ENCODE measurements around the gene ISM1. TPM values are rescaled to one million over a fixed set of nuclear protein-coding genes. Genes with fewer than 3 reads are reported as not detected.

Gene ISM1
- total and polyA plus RNA-seq, 7 donors = 0.56 to 1.8 (median 0.99) TPM

DNA sequence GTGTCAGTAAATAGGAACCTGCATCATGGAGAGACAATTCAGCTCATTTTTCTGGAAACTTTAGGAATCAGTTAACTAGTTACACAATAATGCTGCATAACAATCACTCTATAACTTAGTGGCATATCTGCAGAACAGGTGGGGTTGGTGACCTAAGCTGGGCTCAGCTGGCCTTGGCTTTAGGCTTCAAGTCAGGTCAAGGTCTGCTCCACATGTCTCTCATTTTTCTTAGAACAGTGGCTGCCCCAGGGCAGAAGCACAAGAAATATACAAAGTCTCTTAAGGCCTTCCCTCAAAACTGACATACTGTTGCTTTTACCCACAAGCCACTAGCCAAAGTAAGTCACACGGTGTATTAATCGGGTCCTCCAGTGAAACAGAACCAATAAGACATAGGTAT, 14.1 kb upstream of the ISM1 start:
- Histone ChIP-seq H3K27me3 (ENCODE audit: insufficient read depth in 3 of 3, low read length in 2 of 3) (no peaks in the 10 kb centered on the region), H3K4me3 (no peak overlapping the region), H3K9me3 (no peaks in the 10 kb centered on the region), H3K36me3 (ENCODE audit: insufficient read depth in 1 of 2, low read depth in 1 of 2) (no peaks in the 10 kb centered on the region), H3K27ac (no peak overlapping the region), H3K4me1 (no peaks in the 10 kb centered on the region)
- ATAC-seq = no peak
- 93 to 96% (median 95%) methylated on average over 2 of the region's 2 CpGs for WGBS, 3 donors
- no peak for DNase-seq
- TF ChIP-seq, protein P1, sequence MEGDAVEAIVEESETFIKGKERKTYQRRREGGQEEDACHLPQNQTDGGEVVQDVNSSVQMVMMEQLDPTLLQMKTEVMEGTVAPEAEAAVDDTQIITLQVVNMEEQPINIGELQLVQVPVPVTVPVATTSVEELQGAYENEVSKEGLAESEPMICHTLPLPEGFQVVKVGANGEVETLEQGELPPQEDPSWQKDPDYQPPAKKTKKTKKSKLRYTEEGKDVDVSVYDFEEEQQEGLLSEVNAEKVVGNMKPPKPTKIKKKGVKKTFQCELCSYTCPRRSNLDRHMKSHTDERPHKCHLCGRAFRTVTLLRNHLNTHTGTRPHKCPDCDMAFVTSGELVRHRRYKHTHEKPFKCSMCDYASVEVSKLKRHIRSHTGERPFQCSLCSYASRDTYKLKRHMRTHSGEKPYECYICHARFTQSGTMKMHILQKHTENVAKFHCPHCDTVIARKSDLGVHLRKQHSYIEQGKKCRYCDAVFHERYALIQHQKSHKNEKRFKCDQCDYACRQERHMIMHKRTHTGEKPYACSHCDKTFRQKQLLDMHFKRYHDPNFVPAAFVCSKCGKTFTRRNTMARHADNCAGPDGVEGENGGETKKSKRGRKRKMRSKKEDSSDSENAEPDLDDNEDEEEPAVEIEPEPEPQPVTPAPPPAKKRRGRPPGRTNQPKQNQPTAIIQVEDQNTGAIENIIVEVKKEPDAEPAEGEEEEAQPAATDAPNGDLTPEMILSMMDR (IDR thresholded peaks at IDR 0.05) = no peak
- intact Hi-C loops (cut with DNase I) = no loop called here

DNA sequence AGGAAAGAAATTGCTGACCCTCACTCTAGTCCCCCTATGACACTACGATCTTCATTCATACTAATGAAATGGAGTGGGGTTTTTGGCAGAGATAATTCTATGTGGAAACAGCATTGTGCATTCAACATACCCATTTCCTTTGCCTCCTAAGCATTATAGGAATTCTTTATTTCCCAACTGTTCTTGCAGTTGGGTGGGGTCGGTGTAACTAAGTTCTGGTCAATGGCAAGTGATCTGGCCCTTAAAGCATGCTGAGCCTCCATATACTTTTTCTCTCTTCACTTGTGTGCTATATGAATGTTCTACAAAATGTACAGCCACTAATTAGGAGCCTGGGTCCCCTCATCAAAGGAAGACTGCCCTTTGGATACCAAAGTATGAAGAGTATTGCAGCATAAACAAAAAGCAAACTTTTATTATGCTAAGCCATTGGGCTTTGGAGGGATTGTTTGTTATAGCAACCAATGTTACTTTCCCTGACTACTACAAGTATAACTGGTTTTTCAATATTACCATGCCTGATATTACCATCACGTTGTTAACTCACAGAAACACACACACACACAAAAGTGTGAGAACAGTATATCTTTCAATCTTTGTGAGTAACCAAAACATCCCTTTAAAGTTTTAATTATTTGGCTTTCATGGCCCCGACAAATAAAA, 9.0 kb upstream of the ISM1 start:
- peaks cover 0 to 8% (median 2%) of the 10 kb centered on the region in 3 donors for H3K27me3 ChIP-seq (ENCODE audit: insufficient read depth in 3 of 3, low read length in 2 of 3)
- H3K36me3 ChIP-seq (ENCODE audit: insufficient read depth in 1 of 2, low read depth in 1 of 2) = no peaks in the 10 kb centered on the region
- intact Hi-C loops (cut with DNase I) = no loop called here
- ATAC-seq (no peak), DNase-seq (no peak)
- H3K9me3 ChIP-seq = no peaks in the 10 kb centered on the region
- TF ChIP-seq, protein P1 (IDR thresholded peaks at IDR 0.05) = no peak
- H3K4me3 ChIP-seq = no peak overlapping the region
- WGBS, 3 donors = 47 to 89% (median 66%) methylated on average over 4 of the region's 4 CpGs
- H3K4me1 ChIP-seq = no peaks in the 10 kb centered on the region
- no peak overlapping the region for H3K27ac ChIP-seq

DNA sequence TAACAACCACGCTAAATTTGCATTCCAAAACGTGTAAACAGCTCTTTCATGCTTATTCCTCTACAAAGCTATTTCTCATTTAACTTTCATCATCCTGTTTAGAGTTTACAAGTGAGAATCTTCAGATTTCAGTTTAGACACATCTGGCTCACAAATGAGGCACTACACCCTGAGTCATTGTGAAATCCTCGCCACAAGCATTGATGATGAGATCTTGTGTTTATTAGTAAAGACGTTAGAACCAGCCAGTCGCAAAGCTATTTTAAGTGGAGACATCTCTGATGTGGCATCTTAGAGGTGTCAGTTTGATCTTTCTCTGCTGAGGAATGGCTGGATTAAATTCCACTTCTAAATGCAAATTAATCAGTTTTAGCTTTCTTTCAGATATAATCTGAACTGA, 8.3 kb upstream of the ISM1 start:
- WGBS, 3 donors = 54 to 58% (median 57%) methylated on average over 5 of the region's 5 CpGs

DNA sequence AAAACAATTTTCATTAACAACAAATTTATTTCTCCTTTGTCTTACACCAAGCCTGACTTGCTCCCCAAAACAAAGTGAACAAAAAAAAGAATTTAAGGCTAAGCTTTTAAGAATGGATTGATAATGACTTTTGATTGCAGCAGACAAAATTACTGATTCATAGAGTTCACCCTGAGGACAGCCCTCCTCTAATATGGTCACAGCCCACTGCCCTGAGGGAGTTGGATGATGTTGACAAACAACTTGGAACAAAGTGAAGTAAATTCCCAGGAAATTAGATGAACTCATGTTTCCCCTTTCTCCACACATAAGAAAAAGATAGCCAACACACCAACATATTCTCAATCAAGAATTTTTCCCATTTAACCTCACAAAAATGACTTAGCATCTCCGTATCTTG, 7.7 kb upstream of the ISM1 start:
- Histone ChIP-seq H3K4me1 (no peaks in the 10 kb centered on the region), H3K9me3 (no peaks in the 10 kb centered on the region), H3K27me3 (ENCODE audit: insufficient read depth in 3 of 3, low read length in 2 of 3) (peaks cover 0 to 13% (median 4%) of the 10 kb centered on the region in 3 donors), H3K4me3 (no peak overlapping the region), H3K27ac (no peak overlapping the region), H3K36me3 (ENCODE audit: insufficient read depth in 1 of 2, low read depth in 1 of 2) (no peaks in the 10 kb centered on the region)
- ATAC-seq = peak in 1 of 4 donors; percentile 54
- TF ChIP-seq, protein P1 (IDR thresholded peaks at IDR 0.05) = no peak
- DNase-seq = no peak
- intact Hi-C loops (cut with DNase I) = no loop called here
- WGBS, 3 donors = 85 to 91% (median 88%) methylated on average over 1 of the region's 1 CpG

More for the DNA sequence above, 8.3 kb upstream of the ISM1 start:
- Histone ChIP-seq H3K27ac (no peak overlapping the region), H3K4me1 (no peaks in the 10 kb centered on the region), H3K36me3 (ENCODE audit: insufficient read depth in 1 of 2, low read depth in 1 of 2) (no peaks in the 10 kb centered on the region), H3K27me3 (ENCODE audit: insufficient read depth in 3 of 3, low read length in 2 of 3) (peaks cover 0 to 8% (median 2%) of the 10 kb centered on the region in 3 donors), H3K4me3 (no peak overlapping the region), H3K9me3 (no peaks in the 10 kb centered on the region)
- TF ChIP-seq, protein P1 (IDR thresholded peaks at IDR 0.05) = no peak
- DNase-seq (no peak), ATAC-seq (peak in 1 of 4 donors; percentile 51)
- intact Hi-C loops (cut with DNase I) = no loop called here

DNA sequence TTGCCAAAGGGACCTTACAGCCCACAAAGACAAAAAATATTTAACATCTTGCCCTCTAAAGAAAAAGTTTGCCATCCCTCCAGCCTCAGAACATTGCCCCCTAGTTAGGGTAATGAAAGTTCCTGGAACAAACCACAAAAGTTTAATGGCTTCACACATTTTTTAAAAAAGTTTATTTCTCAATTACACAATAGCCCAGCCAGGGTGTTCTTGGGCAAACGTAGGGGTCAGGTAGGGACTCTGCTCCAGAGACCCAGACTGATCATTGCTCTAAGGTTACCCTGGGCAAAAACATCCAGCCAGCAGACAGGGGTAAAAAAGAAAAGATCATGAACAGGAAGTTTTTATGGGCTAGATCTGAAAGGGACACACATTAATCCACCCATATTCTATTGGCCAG, 4.5 kb upstream of the ISM1 start:
- Histone ChIP-seq H3K4me3 (no peak overlapping the region), H3K36me3 (ENCODE audit: insufficient read depth in 1 of 2, low read depth in 1 of 2) (no peaks in the 10 kb centered on the region), H3K27me3 (ENCODE audit: insufficient read depth in 3 of 3, low read length in 2 of 3) (peaks cover 3 to 40% (median 4%) of the 10 kb centered on the region in 3 donors), H3K27ac (no peak overlapping the region), H3K4me1 (peaks cover 7% of the 10 kb centered on the region), H3K9me3 (no peaks in the 10 kb centered on the region)
- intact Hi-C loops (cut with DNase I) = no loop called here
- WGBS, 3 donors = 16 to 52% (median 27%) methylated on average over 1 of the region's 1 CpG
- DNase-seq = no peak
- TF ChIP-seq, protein P1 (IDR thresholded peaks at IDR 0.05) = no peak
- ATAC-seq = no peak

Data from psoas muscle (tissue), 8 donors.